C4-2B (cell line): ENCODE data around the gene CPNE1.

Experiments
- ZFX ChIP-seq: fragments of 450-650 bp; IDR thresholded peaks from 2 replicates; pipeline ENCODE4 v1.6.1; 2017
- TF ChIP-seq, protein P1 (sequence below): fragments of 450-650 bp; conservative IDR thresholded peaks from 2 replicates; pipeline ENCODE4 v1.5.1; 2017; ENCODE audit warnings: mild to moderate bottlenecking

- TF ChIP-seq, protein P1, sequence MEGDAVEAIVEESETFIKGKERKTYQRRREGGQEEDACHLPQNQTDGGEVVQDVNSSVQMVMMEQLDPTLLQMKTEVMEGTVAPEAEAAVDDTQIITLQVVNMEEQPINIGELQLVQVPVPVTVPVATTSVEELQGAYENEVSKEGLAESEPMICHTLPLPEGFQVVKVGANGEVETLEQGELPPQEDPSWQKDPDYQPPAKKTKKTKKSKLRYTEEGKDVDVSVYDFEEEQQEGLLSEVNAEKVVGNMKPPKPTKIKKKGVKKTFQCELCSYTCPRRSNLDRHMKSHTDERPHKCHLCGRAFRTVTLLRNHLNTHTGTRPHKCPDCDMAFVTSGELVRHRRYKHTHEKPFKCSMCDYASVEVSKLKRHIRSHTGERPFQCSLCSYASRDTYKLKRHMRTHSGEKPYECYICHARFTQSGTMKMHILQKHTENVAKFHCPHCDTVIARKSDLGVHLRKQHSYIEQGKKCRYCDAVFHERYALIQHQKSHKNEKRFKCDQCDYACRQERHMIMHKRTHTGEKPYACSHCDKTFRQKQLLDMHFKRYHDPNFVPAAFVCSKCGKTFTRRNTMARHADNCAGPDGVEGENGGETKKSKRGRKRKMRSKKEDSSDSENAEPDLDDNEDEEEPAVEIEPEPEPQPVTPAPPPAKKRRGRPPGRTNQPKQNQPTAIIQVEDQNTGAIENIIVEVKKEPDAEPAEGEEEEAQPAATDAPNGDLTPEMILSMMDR: no peak
- TF ChIP-seq ZFX: no peak
Measured at GRCh38 chr20:35709259-35709658, 44.6 kb upstream of the CPNE1 start.
